Dermis blood vessel endothelial cell (primary cell): ENCODE measurements around the gene FLT3. TPM values are rescaled to one million over a fixed set of nuclear protein-coding genes. Genes with fewer than 3 reads are reported as not detected.
"Not testable (repeated sequence)": the region's sequence is repeated elsewhere in the genome, so short reads cannot be mapped to it uniquely, and the experiment has no call there.

Source experiments
- DNase-seq: peaks from one replicate; pipeline ENCODE4 v3.0.0; 2010
- total RNA-seq: library from RNA; depleted of rRNA; stranded (reverse); fragments of >200 nt; gene quantifications from 2 replicates; pipeline ENCODE4 v1.2.3, GENCODE V29; 2014

FLT3 gene
- total RNA-seq, 1 donor from 2014 or later, result not detected

DNA sequence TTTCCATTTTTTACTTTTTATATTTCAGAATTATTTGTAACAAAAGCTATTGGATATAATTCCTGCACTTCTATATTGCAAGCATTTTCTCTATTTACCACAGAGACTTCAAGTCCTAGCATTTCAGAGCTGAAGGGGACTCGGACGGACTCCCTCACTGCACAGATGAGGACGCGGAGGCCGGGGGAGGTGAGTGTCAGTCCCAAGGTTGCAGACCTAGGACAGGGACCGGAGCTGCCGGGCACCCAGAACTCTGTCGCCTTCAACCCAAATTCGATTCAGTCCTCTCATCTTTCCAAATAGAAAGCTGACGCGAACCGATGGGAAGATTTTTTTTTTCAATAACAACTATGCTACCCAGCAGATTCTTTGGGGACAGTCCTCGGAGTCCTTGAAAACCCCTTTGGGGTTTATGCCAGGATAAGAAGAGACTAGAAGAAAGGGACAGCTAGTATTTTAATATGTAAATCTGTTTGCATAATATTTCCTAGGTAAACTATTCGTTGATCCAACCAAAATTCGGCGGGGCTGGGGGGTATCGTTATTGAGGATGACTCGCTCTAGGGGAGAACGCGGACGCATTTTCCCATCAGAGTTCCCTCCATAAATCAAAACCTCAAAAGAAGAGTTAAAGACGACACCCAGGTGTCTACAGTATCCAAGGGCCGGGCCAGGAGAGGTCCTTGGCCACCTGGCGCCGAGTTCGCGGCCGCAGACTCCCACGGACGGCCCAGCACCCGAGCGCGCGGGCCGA is 803 bp downstream of the FLT3 start:
- DNase-seq, result no peak

DNA sequence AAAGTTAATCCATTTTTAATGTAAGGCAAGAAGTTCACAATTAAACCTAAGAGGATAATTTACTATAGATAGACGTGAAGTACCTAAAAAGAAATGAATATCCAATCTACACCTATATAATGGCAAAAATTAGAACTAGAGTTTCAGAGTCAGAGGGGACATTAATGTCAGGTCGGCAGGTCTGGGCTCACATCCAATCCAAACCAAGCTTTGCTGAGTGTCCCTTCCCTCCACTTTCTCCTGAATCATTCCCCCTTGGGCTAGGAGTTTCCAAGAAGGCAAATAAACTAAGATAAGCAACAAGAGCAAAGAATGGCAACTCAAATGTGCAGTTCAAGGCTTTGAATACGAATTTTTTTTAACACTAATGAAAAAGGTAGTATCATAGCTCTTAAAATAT is 2.9 kb downstream of the FLT3 start:
- no peak for DNase-seq

DNA sequence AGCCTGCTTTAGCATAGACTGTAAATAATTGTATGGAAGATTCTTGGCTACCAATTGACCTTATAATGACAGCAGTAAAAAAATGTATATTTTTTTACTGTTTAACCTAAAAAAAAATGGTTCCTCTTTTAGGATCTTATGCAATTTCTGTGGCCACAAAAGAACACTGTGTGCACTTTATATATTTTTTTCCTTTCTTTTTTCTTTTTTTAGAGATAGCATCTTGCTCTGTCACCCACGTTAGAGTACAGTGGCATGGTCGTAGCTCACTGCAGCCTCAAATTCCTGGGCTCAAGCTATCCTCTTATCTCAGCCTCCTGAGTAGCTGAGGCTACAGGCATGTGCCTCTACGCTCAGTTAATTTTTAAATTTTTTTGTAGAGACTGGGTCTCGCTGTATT is 6.1 kb downstream of the FLT3 start:
- no peak for DNase-seq

- DNase-seq, result no peak
These were observed 6.5 kb downstream of the FLT3 start for GRCh38 chr13:28093881-28094280.

DNA sequence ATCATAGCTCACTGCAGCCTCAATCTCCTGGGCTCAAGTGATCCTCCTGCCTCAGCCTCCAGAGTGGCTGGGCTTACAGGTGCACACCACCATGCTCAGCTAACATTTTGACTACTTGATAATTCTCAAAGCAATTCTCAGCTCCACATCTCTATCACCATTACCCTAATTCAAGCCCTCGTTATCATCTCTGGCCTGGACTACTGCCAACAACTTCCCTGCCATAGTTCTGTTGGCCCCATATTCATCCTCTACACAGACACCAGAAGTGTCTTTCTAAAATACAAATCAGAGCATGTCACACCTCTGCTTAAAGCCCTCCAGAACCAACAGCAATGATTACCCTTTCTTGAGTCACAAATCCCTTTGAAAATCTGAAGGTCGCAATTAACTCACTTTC is 7.9 kb downstream of the FLT3 start:
- DNase-seq, result no peak

DNA sequence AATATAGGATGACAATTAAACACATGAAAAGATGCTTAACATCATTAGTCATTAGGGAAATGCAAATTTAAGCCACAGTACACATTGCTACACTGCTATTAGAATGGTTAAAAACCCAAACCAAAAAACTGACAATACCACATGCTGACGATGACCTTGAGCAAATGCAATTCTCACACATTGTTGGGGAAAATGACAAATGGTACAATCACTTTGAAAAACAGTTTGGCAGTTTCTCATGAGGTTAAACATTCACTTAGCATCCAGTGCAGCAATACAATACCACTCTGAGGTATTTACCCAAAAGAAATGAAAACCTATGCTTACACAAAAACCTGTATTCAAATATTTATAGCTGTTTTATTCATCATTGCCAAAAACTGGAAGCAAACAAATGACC is 11.3 kb downstream of the FLT3 start:
- no peak for DNase-seq

DNA sequence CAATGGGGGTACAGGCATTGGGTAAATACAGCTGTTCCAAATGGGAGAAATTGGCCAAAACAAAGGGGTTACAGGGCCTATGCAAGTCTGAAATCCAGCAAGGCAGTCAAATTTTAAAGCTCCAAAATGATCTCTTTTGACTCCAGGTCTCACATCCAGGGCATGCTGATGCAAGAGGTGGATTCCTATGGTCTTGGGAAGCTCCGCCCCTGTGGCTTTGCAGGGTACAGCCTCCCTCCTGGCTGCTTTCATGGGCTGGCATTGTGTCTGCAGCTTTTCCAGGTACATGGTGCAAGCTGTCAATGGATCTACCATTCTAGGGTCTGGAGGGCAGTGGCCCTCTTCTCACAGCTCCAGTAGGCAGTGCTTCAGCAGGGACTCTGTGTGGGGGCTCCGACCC is 22.6 kb downstream of the FLT3 start:
- not testable (repeated sequence) for DNase-seq

DNA sequence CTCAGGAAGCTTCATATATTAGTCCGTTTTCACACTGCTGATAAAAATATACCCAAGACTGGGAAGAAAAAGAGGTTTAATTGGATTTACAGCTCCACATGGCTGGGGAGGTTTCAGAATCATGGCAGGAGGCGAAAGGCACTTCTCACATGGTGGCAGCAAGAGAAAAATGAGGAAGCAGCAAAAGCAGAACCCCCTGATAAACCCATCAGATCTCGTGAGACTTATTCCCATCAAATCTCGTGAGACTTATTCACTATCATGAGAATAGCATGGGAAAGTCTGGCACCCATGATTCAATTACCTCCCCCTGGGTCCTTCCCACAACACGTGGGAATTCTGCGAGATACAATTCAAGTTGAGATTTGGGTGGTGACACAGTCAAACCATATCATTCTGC is 23.1 kb downstream of the FLT3 start:
- DNase-seq, result no peak

DNA sequence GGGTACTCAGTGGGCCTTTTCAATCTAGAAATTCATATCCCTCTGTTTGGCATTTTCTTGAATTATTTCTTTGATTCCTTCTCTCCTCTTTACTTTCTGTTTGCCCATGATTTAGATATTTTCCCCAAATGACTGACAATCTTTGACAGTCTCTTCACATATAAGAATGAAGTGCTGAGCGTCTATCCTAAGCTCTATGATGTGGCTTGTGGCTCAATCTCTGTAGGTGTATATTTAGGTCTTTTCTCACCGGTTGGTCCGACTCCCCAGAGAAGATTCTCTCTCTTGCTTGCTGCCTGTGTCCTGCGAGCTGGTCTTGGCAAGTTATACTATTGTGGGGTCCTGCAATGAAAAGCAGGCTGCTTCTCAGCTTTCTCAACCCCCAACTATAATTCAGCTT is 29.0 kb downstream of the FLT3 start:
- DNase-seq, result no peak

- DNase-seq, result no peak
These were observed 32.9 kb downstream of the FLT3 start for GRCh38 chr13:28067491-28067890.

DNA sequence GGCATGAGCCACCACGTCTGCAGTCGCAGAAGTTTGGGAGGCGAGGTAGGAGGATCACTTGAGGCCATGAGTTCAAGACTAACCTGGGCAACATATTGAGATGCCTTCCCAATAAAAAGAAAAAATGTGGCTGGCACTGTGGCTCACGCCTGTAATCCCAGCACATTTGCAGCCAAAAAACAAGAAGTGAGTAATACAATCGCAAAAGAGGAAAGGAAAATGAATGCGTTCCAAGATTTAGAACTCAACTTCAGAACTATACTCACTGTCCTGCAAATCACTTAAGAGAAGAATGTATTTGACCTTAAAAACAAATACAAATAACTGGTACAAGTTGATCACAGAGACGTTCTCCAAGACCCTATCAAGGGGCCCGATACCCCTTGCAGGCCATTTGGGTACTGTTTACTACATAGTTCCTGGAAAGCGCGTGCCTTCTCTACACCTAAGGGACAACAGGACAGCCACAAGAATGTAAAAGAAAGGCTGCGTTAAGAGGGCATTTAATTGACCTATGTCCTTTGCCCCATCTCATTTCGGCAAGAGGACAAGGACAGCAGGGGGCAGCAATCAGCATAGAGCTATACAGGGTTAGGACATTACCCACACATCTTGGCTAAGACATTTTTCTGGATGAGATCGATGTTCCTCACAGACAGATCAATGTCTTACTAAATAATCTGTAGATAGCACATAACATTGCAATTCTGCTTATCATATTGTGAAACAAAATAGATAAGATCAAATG is 41.3 kb downstream of the FLT3 start:
- DNase-seq, result peak; percentile 68

DNA sequence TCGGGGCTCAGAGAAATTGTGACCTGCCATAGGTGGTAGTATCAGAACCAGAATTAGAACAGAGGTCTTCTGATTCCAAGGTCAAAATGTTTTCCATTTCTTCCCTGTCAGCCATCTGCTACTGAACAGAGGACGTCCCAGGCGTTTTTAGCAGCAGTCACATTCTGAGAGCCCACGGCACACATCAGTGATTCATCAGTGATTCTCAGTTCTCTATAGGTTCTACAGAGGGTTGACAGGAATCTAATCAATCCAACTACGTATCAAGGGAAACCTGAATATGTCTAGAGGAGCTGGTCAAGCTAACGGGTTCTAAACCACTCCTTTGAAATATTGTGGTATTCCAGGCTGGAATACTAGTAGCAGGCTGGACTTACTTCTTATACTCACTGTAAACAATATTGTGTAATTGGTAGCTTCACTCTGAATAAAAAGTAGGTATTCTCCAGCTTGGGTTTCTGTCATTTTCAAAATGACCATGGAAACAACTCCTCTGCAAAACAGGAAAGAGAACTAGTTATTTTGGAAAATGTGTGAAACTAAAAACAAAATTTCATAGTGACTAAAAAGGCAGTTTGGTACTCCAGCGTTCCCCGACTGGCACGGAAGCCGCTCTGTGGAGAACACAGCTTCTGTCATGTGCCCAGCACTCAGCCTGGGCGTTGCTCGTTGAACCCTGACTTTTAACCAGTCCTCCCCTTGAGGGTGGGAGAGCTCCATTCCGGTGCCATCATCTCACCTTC is 43.2 kb downstream of the FLT3 start:
- DNase-seq, result no peak

DNA sequence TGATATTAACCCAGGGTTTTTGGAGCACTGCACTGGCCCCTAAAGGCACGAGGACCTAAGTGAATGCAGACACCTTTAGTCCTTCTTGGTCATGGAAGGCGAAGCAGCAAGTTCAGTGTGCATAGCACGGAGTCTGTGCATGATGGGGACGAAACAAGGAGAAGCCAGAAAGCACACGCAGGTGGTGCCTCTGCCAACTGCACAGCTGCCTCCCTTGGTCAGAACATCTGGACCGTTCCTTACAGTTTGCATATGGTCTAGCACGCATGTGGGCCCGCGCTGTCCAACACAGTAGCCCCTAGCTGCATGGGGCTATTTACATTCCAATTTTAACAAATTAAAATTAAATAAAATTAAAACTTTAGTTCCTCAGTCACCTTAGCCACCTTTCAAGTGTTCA is 44.0 kb downstream of the FLT3 start:
- no peak for DNase-seq

DNA sequence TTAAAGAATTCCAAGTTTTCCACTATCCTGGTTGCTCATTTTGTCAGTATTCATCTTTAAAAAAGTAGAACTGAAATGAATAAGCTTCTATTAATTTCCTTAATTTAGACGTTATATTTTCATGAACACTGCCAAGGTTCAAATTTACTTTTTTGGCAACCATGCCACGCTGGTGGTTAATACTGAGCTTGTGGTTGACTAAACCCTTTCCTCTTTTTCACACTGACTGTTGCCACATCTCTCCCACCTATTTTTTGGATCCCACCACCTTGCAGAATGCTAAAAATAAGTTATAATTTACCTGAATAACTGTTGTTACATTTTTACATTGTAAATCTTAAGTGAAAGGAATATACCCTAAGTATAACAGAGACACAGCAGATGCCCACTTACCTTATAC is 45.0 kb downstream of the FLT3 start:
- no peak for DNase-seq

DNA sequence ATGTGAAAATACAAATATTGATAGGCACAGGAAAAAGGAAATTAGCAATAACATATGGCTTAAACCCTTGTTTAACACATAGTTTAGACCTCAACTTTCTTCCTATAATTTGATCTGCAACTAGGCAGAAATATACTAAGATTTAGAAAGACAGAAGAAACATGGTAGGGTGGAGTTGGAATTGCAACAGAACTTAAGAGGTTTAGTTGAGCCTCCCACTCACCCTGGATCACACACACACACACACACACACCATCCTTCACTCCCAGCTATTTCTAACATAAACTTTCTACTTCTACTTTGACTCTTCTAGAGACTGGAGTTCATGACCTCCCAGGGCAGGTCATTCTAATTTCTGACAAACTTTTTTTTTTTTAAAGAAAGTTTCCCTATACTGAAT is 47.4 kb downstream of the FLT3 start:
- no peak for DNase-seq

DNA sequence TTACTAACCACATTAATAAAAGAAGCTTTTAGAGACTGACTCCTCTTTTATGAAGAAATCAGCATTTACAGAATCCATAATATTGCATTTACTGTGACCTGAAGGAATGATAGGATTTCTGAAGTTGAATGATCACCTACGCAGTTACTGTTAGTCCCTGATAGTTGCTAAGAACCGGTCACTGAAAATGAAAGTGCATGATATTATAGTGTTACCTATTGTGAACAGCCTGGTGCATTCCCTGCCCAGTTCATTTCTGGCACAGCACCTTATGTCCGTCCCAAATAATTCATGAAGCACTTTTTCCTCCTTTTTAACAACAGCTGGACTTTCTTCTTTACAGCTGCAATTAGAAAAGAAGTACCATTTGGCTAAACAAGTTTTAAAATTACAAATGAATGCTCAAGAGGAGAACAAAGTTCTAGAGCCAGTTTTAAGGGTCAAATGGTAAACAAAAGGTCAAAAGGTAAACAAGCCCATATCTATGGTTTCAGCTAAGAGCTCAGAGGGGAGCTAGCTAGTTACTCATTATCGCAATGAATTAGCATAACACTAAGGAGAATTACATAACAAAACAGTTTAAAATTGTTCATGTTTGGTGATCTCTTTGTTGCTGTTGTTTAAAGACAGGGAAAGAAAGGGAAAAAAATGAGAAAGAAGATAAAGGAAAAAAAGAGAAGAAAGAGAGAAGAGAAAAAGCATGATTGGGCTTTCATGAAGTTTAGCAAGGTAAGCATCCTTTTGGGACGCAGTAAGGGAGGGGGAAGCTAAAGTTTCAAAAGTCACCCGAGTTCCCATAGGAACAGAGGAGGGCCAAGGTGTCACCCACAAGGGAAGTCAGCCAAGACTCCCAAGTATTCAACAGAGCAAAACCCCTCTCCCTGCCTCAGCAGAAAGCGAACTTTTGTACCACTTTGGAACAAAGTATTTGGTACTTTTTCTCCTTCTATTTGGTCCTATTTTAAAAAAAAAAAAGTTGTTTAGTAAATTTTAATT is 50.2 kb downstream of the FLT3 start:
- DNase-seq, result no peak

- DNase-seq, result no peak
These were observed 51.2 kb downstream of the FLT3 start for GRCh38 chr13:28049215-28049614.

DNA sequence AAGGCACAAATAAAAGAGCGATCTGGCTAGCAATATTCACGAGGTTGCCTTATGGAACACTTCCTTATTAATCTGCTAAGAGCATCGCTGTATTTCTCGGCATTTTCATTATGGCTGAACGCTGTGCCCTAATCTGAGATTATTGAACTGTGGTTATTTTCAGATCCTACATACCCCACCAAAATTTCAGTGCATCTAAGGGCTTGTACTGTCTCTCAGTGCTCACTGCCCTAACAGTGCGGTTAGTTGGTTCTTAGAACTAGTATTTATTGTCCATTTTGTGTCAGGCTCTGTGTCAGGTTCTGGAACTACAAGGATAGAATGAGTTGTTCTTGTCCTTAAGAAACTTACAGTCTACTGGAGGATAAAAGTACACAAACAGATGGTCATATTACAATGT is 51.6 kb downstream of the FLT3 start:
- no peak for DNase-seq

- DNase-seq, result no peak
These were observed 52.5 kb downstream of the FLT3 start for GRCh38 chr13:28047757-28048388.

DNA sequence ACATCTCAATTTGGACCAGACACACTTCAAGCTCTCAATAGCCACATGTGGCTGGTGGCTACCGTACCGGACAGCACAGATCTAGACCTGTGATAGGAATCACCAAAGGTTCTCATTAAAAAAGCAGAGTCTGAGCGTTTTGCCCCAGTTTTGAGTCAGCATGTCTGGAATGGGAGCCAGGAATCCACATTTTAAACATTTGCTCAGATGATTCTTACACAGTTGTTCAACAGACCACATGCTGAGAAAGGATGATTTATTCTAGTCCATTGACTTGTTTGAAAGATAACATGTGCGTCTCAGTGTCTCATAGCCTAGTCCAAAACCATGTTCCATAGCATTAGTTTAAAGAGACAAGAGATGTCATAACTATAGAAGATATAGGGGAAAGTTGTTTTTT is 53.4 kb downstream of the FLT3 start:
- DNase-seq, result no peak

DNA sequence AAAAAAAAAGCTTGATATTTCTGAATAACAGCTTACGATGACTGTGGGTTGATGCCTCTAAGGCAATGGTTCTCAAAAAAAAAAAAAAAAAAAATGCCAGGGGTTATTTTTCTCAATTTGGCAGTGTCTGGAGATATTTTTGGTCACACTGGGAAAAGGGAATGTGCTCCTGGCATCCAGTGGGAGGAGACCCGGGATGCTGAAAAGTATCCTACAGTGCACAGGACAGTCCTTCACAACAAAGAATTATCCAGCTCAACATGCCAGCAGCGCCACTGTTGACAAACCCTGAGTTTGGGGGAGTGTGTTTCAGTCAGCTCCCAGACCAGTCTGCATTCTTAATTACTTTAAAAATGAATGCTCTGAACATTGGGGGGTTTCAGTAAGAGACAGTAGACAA is 54.5 kb downstream of the FLT3 start:
- DNase-seq, result no peak

DNA sequence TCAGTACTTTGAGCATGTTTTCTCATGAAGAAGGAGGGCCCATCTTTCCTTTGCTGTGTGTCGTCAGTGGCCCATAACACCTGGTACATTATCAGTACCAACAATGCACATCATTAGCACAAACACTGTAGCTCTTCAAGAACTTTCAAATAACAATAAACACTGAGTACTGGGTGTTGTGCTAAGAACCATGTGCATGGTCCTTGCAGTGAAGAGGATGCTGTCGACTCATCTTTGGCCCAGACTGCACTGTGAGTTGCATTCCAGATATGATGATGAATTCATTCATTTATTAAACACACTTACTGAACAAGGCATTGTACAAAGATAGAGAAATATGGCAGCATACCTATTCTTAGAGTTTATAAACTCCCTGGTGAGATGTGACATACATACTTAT is 55.8 kb downstream of the FLT3 start:
- no peak for DNase-seq
